ENCODE measurements around the gene GOLGA8R.
"Not testable (repeated sequence)": the region's sequence is repeated elsewhere in the genome, so short reads cannot be mapped to it uniquely, and the experiment has no call there.

GRCh38 chr15:30392766-30393663 lies 21.0 kb downstream of the GOLGA8R start, which contains the start of gene CHRFAM7A:
- TF ChIP-seq CTCF (IDR thresholded peaks at IDR 0.05); ZFX (IDR thresholded peaks at IDR 0.05; ENCODE audit: borderline replicate concordance): not testable (repeated sequence)
